Measurements from ENCODE around the gene EPSTI1.

GRCh38 chr13:43023289-43023963, 31.4 kb upstream of the EPSTI1 start, which contains the start of gene DNAJC15:
- TF ChIP-seq CTCF (IDR thresholded peaks at IDR 0.05) = no peak
- TF ChIP-seq ZFX (IDR thresholded peaks at IDR 0.05; ENCODE audit: borderline replicate concordance) = no peak
